HepG2 (cell line): Measurements from ENCODE around the gene FILIP1. TPM values are rescaled to one million over a fixed set of nuclear protein-coding genes. Genes with fewer than 3 reads are reported as not detected.

Source experiments
- ATAC-seq: fragments of 200-7000 bp; cut with Tn5 transposase; 3 replicates; pipeline ENCODE4 v1.9.1; 2020; ENCODE audit warnings: mild to moderate bottlenecking, moderate library complexity
- BruUV-seq: library from RNA; stranded (reverse); fragments of 400-500 nt; replicated peaks from 2 replicates; lab custom pipeline; 2021; lab: Mats Ljungman, UMichigan
- CTCF ChIA-PET: fragments of 300-600 bp; formaldehyde crosslinking; extraction: SDS; loops from one replicate; lab custom pipeline; 2021; ENCODE audit warnings: low total read pairs, inconsistent platforms, low intra/inter-chr PET ratio; lab: Yijun Ruan, JAX
- POLR2A ChIA-PET: fragments of 350-600 bp; sonication (Branson Sonifier 250); formaldehyde crosslinking; loops from one replicate; lab custom pipeline; 2020; ENCODE audit warnings: antibody characterized with exemption, inconsistent platforms; lab: Yijun Ruan, JAX
- DNase-seq: peaks from one replicate; pipeline ENCODE4 v3.0.0-alpha.2; 2015; ENCODE audit warnings: low spot score
- FAIRE-seq: peaks from 3 replicates; lab custom pipeline; 2011; peaks lifted over from hg19 to GRCh38; lab: Jason Lieb, UNC
- H2AFZ ChIP-seq: one replicate; pipeline ENCODE4 v1.6.1; 2011; ENCODE audit warnings: low read length, inconsistent platforms
- H3K27ac ChIP-seq: fragments of 300-600 bp; 3 replicates; pipeline ENCODE4 v1.8.0; 2011; ENCODE audit warnings: mixed run types, mild to moderate bottlenecking, mixed read lengths, low read length, inconsistent platforms; ENCODE audit not compliant: insufficient read depth; ENCODE audit errors: extremely low read length
- H3K27me3 ChIP-seq, 2 experiments: fragments of 200-600 bp in 1 of 2; 2 replicates in 1 of 2; 3 replicates in 1 of 2; pipeline versions ENCODE4 v1.6.0 to v1.8.0; 2011; ENCODE audit warnings: low read length in 2 of 2, mild to moderate bottlenecking in 2 of 2, moderate library complexity in 2 of 2, inconsistent platforms in 1 of 2; ENCODE audit not compliant: insufficient read depth in 2 of 2, control insufficient read depth in 1 of 2
- H3K36me3 ChIP-seq, 2 experiments: fragments of 200-600 bp in 1 of 2; replicated peaks in 1 of 2; 2 replicates in 1 of 2; 3 replicates in 1 of 2; pipeline versions ENCODE4 v1.5.1 to v1.8.0; 2011; ENCODE audit warnings: low read length in 2 of 2, inconsistent platforms in 1 of 2; ENCODE audit not compliant: insufficient read depth in 2 of 2, control insufficient read depth in 1 of 2
- H3K4me1 ChIP-seq: 2 replicates; pipeline ENCODE4 v1.5.1; 2012; ENCODE audit warnings: low read length, inconsistent platforms; ENCODE audit not compliant: insufficient read depth
- H3K4me2 ChIP-seq: 2 replicates; pipeline ENCODE4 v1.6.0; 2011; ENCODE audit warnings: low read depth, low read length, inconsistent platforms
- H3K4me3 ChIP-seq, 3 experiments: fragments of 200-600 bp in 1 of 3; sonication (generic), shearing (Covaris generic) in 1 of 3; replicated peaks in 1 of 3; 2 replicates each; pipeline ENCODE4 v1.5.1; 2011 to 2016; ENCODE audit warnings: low read length in 3 of 3, inconsistent platforms in 2 of 3, low read depth in 2 of 3, mild to moderate bottlenecking in 2 of 3, control low read depth in 1 of 3, mixed read lengths in 1 of 3; ENCODE audit not compliant: insufficient read depth in 1 of 3
- H3K79me2 ChIP-seq: one replicate; pipeline ENCODE4 v1.6.1; 2011; ENCODE audit warnings: low read length, inconsistent platforms; ENCODE audit not compliant: insufficient read depth
- H3K9ac ChIP-seq: 2 replicates; pipeline ENCODE4 v1.6.0; 2011; ENCODE audit warnings: mild to moderate bottlenecking, low read depth, low read length, inconsistent platforms; ENCODE audit not compliant: insufficient read depth
- H3K9me3 ChIP-seq: 2 replicates; pipeline ENCODE4 v1.5.1; 2012; ENCODE audit warnings: mild to moderate bottlenecking, low read length
- H4K20me1 ChIP-seq: 2 replicates; pipeline ENCODE4 v1.6.0; 2011; ENCODE audit warnings: inconsistent platforms, mild to moderate bottlenecking, low read length, moderate library complexity; ENCODE audit not compliant: insufficient read depth
- ATAD3A ChIP-seq: sonication (generic); formaldehyde crosslinking; IDR thresholded peaks from 2 replicates; pipeline ENCODE4 v1.4.0; 2020; ENCODE audit warnings: missing genetic modification reagents
- ATRX ChIP-seq: sonication (generic); formaldehyde crosslinking; IDR thresholded peaks from 2 replicates; pipeline ENCODE4 v1.4.0; 2020; ENCODE audit warnings: missing genetic modification reagents, borderline replicate concordance
- CENPX ChIP-seq: sonication (generic); formaldehyde crosslinking; IDR thresholded peaks from 2 replicates; pipeline ENCODE4 v1.9.0; 2021; ENCODE audit warnings: mild to moderate bottlenecking, missing genetic modification reagents, moderate library complexity
- FOXJ3 ChIP-seq: sonication (generic); formaldehyde crosslinking; IDR thresholded peaks from 2 replicates; pipeline ENCODE4 v1.4.0; 2020; ENCODE audit warnings: missing genetic modification reagents, mild to moderate bottlenecking, borderline replicate concordance
- GATAD2A ChIP-seq: IDR thresholded peaks from 2 replicates; pipeline ENCODE4 v1.6.1; 2016
- HIC2 ChIP-seq: sonication (generic); formaldehyde crosslinking; IDR thresholded peaks from 2 replicates; pipeline ENCODE4 v1.9.0; 2022; ENCODE audit warnings: low read depth, missing genetic modification reagents
- MBD4 ChIP-seq: IDR thresholded peaks from 2 replicates; pipeline ENCODE4 v1.6.1; 2012; ENCODE audit warnings: low read length, inconsistent platforms, borderline replicate concordance
- MED1 ChIP-seq: sonication (generic); formaldehyde crosslinking; IDR thresholded peaks from 2 replicates; pipeline ENCODE4 v1.4.0; 2020; ENCODE audit warnings: missing genetic modification reagents
- SETDB1 ChIP-seq: sonication (generic); formaldehyde crosslinking; IDR thresholded peaks from 2 replicates; pipeline ENCODE4 v1.5.1; 2020; ENCODE audit warnings: missing genetic modification reagents, mild to moderate bottlenecking, borderline replicate concordance
- SOX6 ChIP-seq, 2 experiments: fragments of 450-650 bp in 1 of 2; sonication (generic) in 1 of 2; formaldehyde crosslinking in 1 of 2; IDR thresholded peaks; 2 replicates each; pipeline versions ENCODE4 v1.4.0 to v1.6.1; 2017 to 2020; ENCODE audit warnings: antibody characterized with exemption in 1 of 2, mild to moderate bottlenecking in 1 of 2, missing genetic modification reagents in 1 of 2
- ZNF3 ChIP-seq: IDR thresholded peaks from 2 replicates; pipeline ENCODE4 v1.7.0; 2017; ENCODE audit warnings: inconsistent platforms
- ZNF501 ChIP-seq: sonication (generic); formaldehyde crosslinking; IDR thresholded peaks from 2 replicates; pipeline ENCODE4 v1.5.1; 2020; ENCODE audit warnings: mild to moderate bottlenecking, moderate library complexity, missing genetic modification reagents
- ZNF672 ChIP-seq: sonication (generic); formaldehyde crosslinking; IDR thresholded peaks from 2 replicates; pipeline ENCODE4 v1.8.1; 2022; ENCODE audit warnings: missing genetic modification reagents
- ZNF772 ChIP-seq: sonication (generic); formaldehyde crosslinking; IDR thresholded peaks from 2 replicates; pipeline ENCODE4 v1.5.0; 2020; ENCODE audit warnings: mild to moderate bottlenecking, missing genetic modification reagents
- ZSCAN20 ChIP-seq: sonication (generic); formaldehyde crosslinking; IDR thresholded peaks from 2 replicates; pipeline ENCODE4 v1.4.0; 2020; ENCODE audit warnings: missing genetic modification reagents, mild to moderate bottlenecking, borderline replicate concordance
- WGBS: methylation state at CpG from one replicate; pipeline ENCODE4 v1.1.6; 2017; ENCODE audit warnings: low lambda C conversion rate; 5-methylcytosine and 5-hydroxymethylcytosine counted together
- in situ Hi-C: cut with HindIII; loops from 2 replicates; pipeline ENCODE4 v1.10.0; 2017; ENCODE audit warnings: low pct_unique_long_range_greater_than_20kb; ENCODE audit not compliant: extremely low pct_ligation_motif_present
- intact Hi-C: fragments of 100-400 bp; cut with micrococcal nuclease; formaldehyde crosslinking; loops from one replicate; pipeline ENCODE4 v1.10.0; 2022; ENCODE audit not compliant: unreplicated experiment
- polyA plus RNA-seq, 8 experiments: library from polyadenylated mRNA; depleted of rRNA in 3 of 8; stranded (reverse) in 7 of 8; unstranded in 1 of 8; fragments of >200 nt; fragmentation: Illumina TruSeq in 4 of 8; extraction: Trizol in 4 of 8; gene quantifications; 2 replicates each; pipeline versions ENCODE4 v1.2.1 to v1.2.3, GENCODE V29; 2011 to 2016; ENCODE audit warnings: low read depth in 4 of 8, missing spikeins in 1 of 8, mixed read lengths in 1 of 8; ENCODE audit not compliant: insufficient read depth in 1 of 8
- total RNA-seq, 5 experiments: library from RNA; depleted of rRNA; stranded (reverse); fragments of >200 nt; fragmentation: Illumina TruSeq; extraction: Trizol; gene quantifications; 2 replicates each; pipeline ENCODE4 v1.2.3, GENCODE V29; 2016; ENCODE audit warnings: low read depth in 1 of 5
- TF ChIP-seq, protein P1 (sequence below): sonication (generic); formaldehyde crosslinking; IDR thresholded peaks from 2 replicates; pipeline ENCODE4 v1.5.0; 2020; ENCODE audit warnings: missing genetic modification reagents

The FILIP1 gene
- total and polyA plus RNA-seq, 2 of the 13 experiments (the other 11 are each of a cell fraction or from before 2014, with no cell fraction given): not detected

- H3K9me3 ChIP-seq: no peaks in the 10 kb centered on the region
- DNase-seq (no peak), FAIRE-seq (no peak), ATAC-seq (no peak)
- POLR2A ChIA-PET: interaction anchor here (0.8 to 1.2 kb wide), 2 partner anchors 10 to 39 kb away, joined by 3 read pairs; partner anchors contain the start of gene COX7A2
- intact Hi-C loops: no loop called here
- 53% methylated on average over 2 of the region's 2 CpGs for WGBS
- peak overlapping the region; percentile 81; the same call in 1 of the 2 replicates for H3K9ac ChIP-seq
- peaks cover 72% of the 10 kb centered on the region for H3K79me2 ChIP-seq
- no peaks in the 10 kb centered on the region; a peak in 1 of 5 replicates for H3K27me3 ChIP-seq
- BruUV-seq: no TSS peak
- peak overlapping the region; percentile 75 for H3K4me2 ChIP-seq
- TF ChIP-seq HIC2: no peak
- no peak for TF ChIP-seq ZNF672 (CRISPR knock-in tag)
- TF ChIP-seq SETDB1 (CRISPR knock-in tag): no peak
- TF ChIP-seq SOX6 (IDR thresholded peaks at IDR 0.05): no peak
- TF ChIP-seq SOX6 (CRISPR knock-in tag; IDR thresholded peaks at IDR 0.05): no peak
- TF ChIP-seq MBD4: no peak
- no peak for TF ChIP-seq ZSCAN20 (CRISPR knock-in tag)
- no peak for TF ChIP-seq ZNF772
- TF ChIP-seq, protein P1, sequence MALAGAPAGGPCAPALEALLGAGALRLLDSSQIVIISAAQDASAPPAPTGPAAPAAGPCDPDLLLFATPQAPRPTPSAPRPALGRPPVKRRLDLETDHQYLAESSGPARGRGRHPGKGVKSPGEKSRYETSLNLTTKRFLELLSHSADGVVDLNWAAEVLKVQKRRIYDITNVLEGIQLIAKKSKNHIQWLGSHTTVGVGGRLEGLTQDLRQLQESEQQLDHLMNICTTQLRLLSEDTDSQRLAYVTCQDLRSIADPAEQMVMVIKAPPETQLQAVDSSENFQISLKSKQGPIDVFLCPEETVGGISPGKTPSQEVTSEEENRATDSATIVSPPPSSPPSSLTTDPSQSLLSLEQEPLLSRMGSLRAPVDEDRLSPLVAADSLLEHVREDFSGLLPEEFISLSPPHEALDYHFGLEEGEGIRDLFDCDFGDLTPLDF (CRISPR knock-in tag): no peak
- TF ChIP-seq MED1 (CRISPR knock-in tag): no peak
- no peak for TF ChIP-seq ZNF501
- no peak for TF ChIP-seq FOXJ3 (CRISPR knock-in tag)
- TF ChIP-seq ATRX (CRISPR knock-in tag): no peak
- no peak for TF ChIP-seq ZNF3 (CRISPR knock-in tag)
- no peak for TF ChIP-seq GATAD2A (CRISPR knock-in tag)
- TF ChIP-seq ATAD3A (CRISPR knock-in tag): no peak
- no peak for TF ChIP-seq CENPX
- peaks cover 0 to 2% of the 10 kb centered on the region in 2 experiments; a peak in 1 of 5 replicates for H3K36me3 ChIP-seq
- H3K4me3 ChIP-seq: peak overlapping the region; percentile 85 to 91 (median 89)
- H4K20me1 ChIP-seq: peaks cover 12% of the 10 kb centered on the region
- in situ Hi-C loops: loop anchor here (10.0 kb wide), 1 partner anchor 242 kb away; no protein-coding TSS in a partner anchor
- H3K27ac ChIP-seq: no peak overlapping the region
- H2AFZ ChIP-seq: no peak overlapping the region
- H3K4me1 ChIP-seq: peaks cover 49% of the 10 kb centered on the region
- CTCF ChIA-PET: no interaction called here
Observed at GRCh38 chr6:75282706-75283105, 210.9 kb downstream of the FILIP1 start.
